ENCODE data around the gene STK24. TPM values are rescaled to one million over a fixed set of nuclear protein-coding genes. Genes with fewer than 3 reads are reported as not detected.

STK24 gene
- total RNA-seq, 1 donor: 82.2 TPM

- TF ChIP-seq CTCF (IDR thresholded peaks at IDR 0.05; ENCODE audit: extremely low read depth, low read depth, low read length): no peak
- Histone ChIP-seq H3K36me3 (ENCODE audit: insufficient read depth, low read length) (no peaks in the 10 kb centered on the region), H3K4me3 (ENCODE audit: insufficient read depth, low read length) (no peak overlapping the region), H3K27me3 (ENCODE audit: insufficient read depth, low read length) (no peaks in the 10 kb centered on the region), H3K4me2 (ENCODE audit: insufficient read depth, low read length) (no peak overlapping the region), H4K20me1 (ENCODE audit: insufficient read depth, low read length) (peaks cover 35% of the 10 kb centered on the region), H3K9me3 (ENCODE audit: low read depth, low read length) (no peaks in the 10 kb centered on the region), H3K27ac (ENCODE audit: low read depth, low read length) (peak overlapping the region; percentile 78), H2AFZ (ENCODE audit: low read length) (no peak overlapping the region), H3K79me2 (ENCODE audit: insufficient read depth, low read length) (peaks cover 96% of the 10 kb centered on the region), H3K4me1 (ENCODE audit: insufficient read depth, low read length) (peaks cover 57% of the 10 kb centered on the region)
- no peak for DNase-seq (ENCODE audit: insufficient read length, low spot score, missing footprints)
Measured at GRCh38 chr13:98486412-98486811, 90.5 kb downstream of the STK24 start.

- no peak for DNase-seq (ENCODE audit: insufficient read length, low spot score, missing footprints)
- H3K4me3 ChIP-seq (ENCODE audit: insufficient read depth, low read length): no peak overlapping the region
Measured at GRCh38 chr13:98485561-98485960, 91.3 kb downstream of the STK24 start.

GRCh38 chr13:98484289-98485219, 92.4 kb downstream of the STK24 start:
- DNase-seq (ENCODE audit: insufficient read length, low spot score, missing footprints): peak; percentile 96
- Histone ChIP-seq H3K27me3 (ENCODE audit: insufficient read depth, low read length) (no peaks in the 10 kb centered on the region), H3K36me3 (ENCODE audit: insufficient read depth, low read length) (no peaks in the 10 kb centered on the region), H3K9me3 (ENCODE audit: low read depth, low read length) (no peaks in the 10 kb centered on the region), H3K27ac (ENCODE audit: low read depth, low read length) (peak overlapping the region; percentile 99), H3K4me2 (ENCODE audit: insufficient read depth, low read length) (peak overlapping the region; percentile 70), H2AFZ (ENCODE audit: low read length) (no peak overlapping the region), H3K4me1 (ENCODE audit: insufficient read depth, low read length) (peaks cover 60% of the 10 kb centered on the region), H3K79me2 (ENCODE audit: insufficient read depth, low read length) (peaks cover 91% of the 10 kb centered on the region), H4K20me1 (ENCODE audit: insufficient read depth, low read length) (peaks cover 29% of the 10 kb centered on the region), H3K4me3 (ENCODE audit: insufficient read depth, low read length) (peak overlapping the region; percentile 54)
- no peak for TF ChIP-seq CTCF (IDR thresholded peaks at IDR 0.05; ENCODE audit: extremely low read depth, low read depth, low read length)

More at GRCh38 chr13:98485561-98485960, 91.3 kb downstream of the STK24 start:
- no peak overlapping the region for H2AFZ ChIP-seq (ENCODE audit: low read length)
- H4K20me1 ChIP-seq (ENCODE audit: insufficient read depth, low read length): peaks cover 37% of the 10 kb centered on the region
- peak overlapping the region; percentile 70 for H3K4me2 ChIP-seq (ENCODE audit: insufficient read depth, low read length)
- H3K27ac ChIP-seq (ENCODE audit: low read depth, low read length): peak overlapping the region; percentile 99
- H3K79me2 ChIP-seq (ENCODE audit: insufficient read depth, low read length): peaks cover 96% of the 10 kb centered on the region
- H3K4me1 ChIP-seq (ENCODE audit: insufficient read depth, low read length): peaks cover 60% of the 10 kb centered on the region
- H3K9me3 ChIP-seq (ENCODE audit: low read depth, low read length): no peaks in the 10 kb centered on the region
- TF ChIP-seq CTCF (IDR thresholded peaks at IDR 0.05; ENCODE audit: extremely low read depth, low read depth, low read length): no peak
- no peaks in the 10 kb centered on the region for H3K27me3 ChIP-seq (ENCODE audit: insufficient read depth, low read length)
- H3K36me3 ChIP-seq (ENCODE audit: insufficient read depth, low read length): no peaks in the 10 kb centered on the region

GRCh38 chr13:98483601-98484288, 93.2 kb downstream of the STK24 start:
- Histone ChIP-seq H3K79me2 (ENCODE audit: insufficient read depth, low read length) (peaks cover 90% of the 10 kb centered on the region), H3K27ac (ENCODE audit: low read depth, low read length) (peak overlapping the region; percentile 99), H3K9me3 (ENCODE audit: low read depth, low read length) (no peaks in the 10 kb centered on the region), H4K20me1 (ENCODE audit: insufficient read depth, low read length) (peaks cover 22% of the 10 kb centered on the region), H3K4me2 (ENCODE audit: insufficient read depth, low read length) (peak overlapping the region; percentile 70), H3K27me3 (ENCODE audit: insufficient read depth, low read length) (no peaks in the 10 kb centered on the region), H2AFZ (ENCODE audit: low read length) (no peak overlapping the region), H3K4me3 (ENCODE audit: insufficient read depth, low read length) (peak overlapping the region; percentile 5), H3K4me1 (ENCODE audit: insufficient read depth, low read length) (peaks cover 61% of the 10 kb centered on the region), H3K36me3 (ENCODE audit: insufficient read depth, low read length) (no peaks in the 10 kb centered on the region)
- DNase-seq (ENCODE audit: insufficient read length, low spot score, missing footprints): no peak
- no peak for TF ChIP-seq CTCF (IDR thresholded peaks at IDR 0.05; ENCODE audit: extremely low read depth, low read depth, low read length)

Data from osteoblast (primary cell).